ENCODE data around the gene CCSER1.

Gene CCSER1

GRCh38 chr4:90198086-90198847, 71.1 kb downstream of the CCSER1 start:
- DNase-seq (ENCODE audit: low spot score) = no peak

- DNase-seq (ENCODE audit: low spot score) = no peak
Measured at GRCh38 chr4:90207887-90208454, 80.8 kb downstream of the CCSER1 start.

GRCh38 chr4:90209922-90210321, 82.7 kb downstream of the CCSER1 start:
- DNase-seq (ENCODE audit: low spot score) = no peak

GRCh38 chr4:90211174-90211573, 84.0 kb downstream of the CCSER1 start:
- DNase-seq (ENCODE audit: low spot score) = no peak

- DNase-seq (ENCODE audit: low spot score) = peak; percentile 28
Measured at GRCh38 chr4:90215286-90215685, 88.1 kb downstream of the CCSER1 start.

- no peak for DNase-seq (ENCODE audit: low spot score)
Measured at GRCh38 chr4:90219822-90220221, 92.6 kb downstream of the CCSER1 start.

- DNase-seq (ENCODE audit: low spot score) = no peak
Measured at GRCh38 chr4:90220459-90220858, 93.3 kb downstream of the CCSER1 start.

- DNase-seq (ENCODE audit: low spot score) = no peak
Measured at GRCh38 chr4:90226734-90227133, 99.5 kb downstream of the CCSER1 start.

- DNase-seq (ENCODE audit: low spot score) = no peak
Measured at GRCh38 chr4:90227177-90227576, 100.0 kb downstream of the CCSER1 start.

- no peak for DNase-seq (ENCODE audit: low spot score)
Measured at GRCh38 chr4:90234916-90235547, 107.8 kb downstream of the CCSER1 start.

- no peak for DNase-seq (ENCODE audit: low spot score)
Measured at GRCh38 chr4:90237751-90238530, 110.7 kb downstream of the CCSER1 start.

GRCh38 chr4:90240333-90240732, 113.1 kb downstream of the CCSER1 start:
- no peak for DNase-seq (ENCODE audit: low spot score)

GRCh38 chr4:90241008-90241407, 113.8 kb downstream of the CCSER1 start:
- no peak for DNase-seq (ENCODE audit: low spot score)

- no peak for DNase-seq (ENCODE audit: low spot score)
Measured at GRCh38 chr4:90245837-90246236, 118.6 kb downstream of the CCSER1 start.

- DNase-seq (ENCODE audit: low spot score) = no peak
Measured at GRCh38 chr4:90246816-90247215, 119.6 kb downstream of the CCSER1 start.

- no peak for DNase-seq (ENCODE audit: low spot score)
Measured at GRCh38 chr4:90254357-90254756, 127.2 kb downstream of the CCSER1 start.

- DNase-seq (ENCODE audit: low spot score) = no peak
Measured at GRCh38 chr4:90274175-90274574, 147.0 kb downstream of the CCSER1 start.

GRCh38 chr4:90280954-90281353, 153.8 kb downstream of the CCSER1 start:
- no peak for DNase-seq (ENCODE audit: low spot score)

- no peak for DNase-seq (ENCODE audit: low spot score)
Measured at GRCh38 chr4:90281541-90282355, 154.6 kb downstream of the CCSER1 start.

GRCh38 chr4:90290345-90290744, 163.2 kb downstream of the CCSER1 start:
- DNase-seq (ENCODE audit: low spot score) = no peak

GRCh38 chr4:90292438-90292837, 165.2 kb downstream of the CCSER1 start:
- no peak for DNase-seq (ENCODE audit: low spot score)

- DNase-seq (ENCODE audit: low spot score) = no peak
Measured at GRCh38 chr4:90293320-90293719, 166.1 kb downstream of the CCSER1 start.
